ENCODE data around the gene MLXIP.

MLXIP gene

GRCh38 chr12:122045262-122045661 is 33.3 kb upstream of the MLXIP start:
- DNase-seq (ENCODE audit: low spot score): no peak

DNA sequence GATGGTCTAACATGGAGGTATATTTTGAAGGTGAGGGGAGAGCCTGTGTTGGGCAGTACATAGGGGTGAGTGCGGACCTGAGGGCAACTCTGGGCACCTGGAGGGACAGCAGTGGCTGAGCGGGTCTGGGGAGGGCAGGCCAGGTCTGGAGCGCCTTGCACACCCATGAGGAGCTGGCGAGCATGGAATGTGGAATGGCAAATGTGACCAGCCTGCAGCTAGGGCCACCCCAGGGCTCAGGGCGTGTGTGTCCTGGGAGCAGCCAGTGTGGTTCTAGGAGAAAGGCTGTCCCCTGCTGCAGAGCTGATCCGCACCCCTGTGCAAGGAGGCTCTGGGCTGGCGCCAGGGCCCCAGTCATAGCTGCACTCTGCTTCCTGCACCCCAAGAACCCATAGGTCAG is 32.4 kb upstream of the MLXIP start:
- no peak for TF ChIP-seq CTCF (IDR thresholded peaks at IDR 0.05; ENCODE audit: extremely low read depth, insufficient read depth, missing control alignments)
- in situ Hi-C loops (cut with MboI; ENCODE audit: low pct_unique_long_range_greater_than_20kb, low sequenced_read_pairs, unreplicated experiment): no loop called here
- no peak for DNase-seq (ENCODE audit: low spot score)

More at GRCh38 chr12:122045262-122045661, 33.3 kb upstream of the MLXIP start:
- in situ Hi-C loops (cut with MboI; ENCODE audit: low pct_unique_long_range_greater_than_20kb, low sequenced_read_pairs, unreplicated experiment): no loop called here
- TF ChIP-seq CTCF (IDR thresholded peaks at IDR 0.05; ENCODE audit: extremely low read depth, insufficient read depth, missing control alignments): no peak

DNA sequence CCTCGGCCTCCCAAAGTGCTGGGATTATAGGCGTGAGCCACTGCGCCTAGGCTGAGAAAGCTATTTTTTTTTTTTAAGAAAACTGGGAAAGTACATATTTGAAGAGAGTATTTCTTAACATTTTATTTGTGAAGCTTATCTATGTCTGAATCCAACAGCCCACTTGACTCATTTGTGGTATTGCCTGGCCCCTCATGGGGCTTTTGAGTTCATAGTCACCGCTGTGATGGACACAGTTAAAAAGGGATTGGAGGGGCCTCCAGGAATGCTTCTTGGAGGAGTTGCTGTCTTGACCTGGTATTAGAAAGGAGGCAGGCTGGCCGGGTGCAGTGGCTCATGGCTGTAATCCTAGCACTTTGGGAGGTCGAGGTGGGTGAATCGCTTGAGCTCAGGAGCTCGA is 30.4 kb upstream of the MLXIP start:
- no peak for TF ChIP-seq CTCF (IDR thresholded peaks at IDR 0.05; ENCODE audit: extremely low read depth, insufficient read depth, missing control alignments)
- in situ Hi-C loops (cut with MboI; ENCODE audit: low pct_unique_long_range_greater_than_20kb, low sequenced_read_pairs, unreplicated experiment): no loop called here
- DNase-seq (ENCODE audit: low spot score): no peak

DNA sequence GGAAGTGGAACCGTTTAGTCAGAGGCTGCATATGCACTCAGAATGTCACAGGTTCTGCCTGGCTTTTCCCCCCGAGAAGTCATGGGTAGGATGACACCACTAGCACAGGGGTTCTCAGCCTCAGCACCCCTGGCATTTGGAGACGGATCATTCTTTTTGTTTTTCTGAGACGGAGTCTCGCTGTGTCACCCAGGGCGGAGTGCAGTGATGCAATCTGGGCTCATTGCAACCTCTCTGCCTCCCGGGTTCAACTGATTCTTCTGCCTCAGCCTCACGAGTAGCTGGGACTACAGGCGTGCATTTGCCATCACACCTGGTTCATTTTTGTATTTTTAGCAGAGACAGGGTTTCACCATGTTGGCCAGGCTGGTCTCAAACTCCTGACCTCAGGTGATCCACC is 28.7 kb upstream of the MLXIP start:
- no peak for DNase-seq (ENCODE audit: low spot score)
- TF ChIP-seq CTCF (IDR thresholded peaks at IDR 0.05; ENCODE audit: extremely low read depth, insufficient read depth, missing control alignments): no peak
- in situ Hi-C loops (cut with MboI; ENCODE audit: low pct_unique_long_range_greater_than_20kb, low sequenced_read_pairs, unreplicated experiment): loop anchor here (5.0 to 10.0 kb wide), 2 partner anchors 72 to 135 kb away; partner anchors contain the start of gene LRRC43

DNA sequence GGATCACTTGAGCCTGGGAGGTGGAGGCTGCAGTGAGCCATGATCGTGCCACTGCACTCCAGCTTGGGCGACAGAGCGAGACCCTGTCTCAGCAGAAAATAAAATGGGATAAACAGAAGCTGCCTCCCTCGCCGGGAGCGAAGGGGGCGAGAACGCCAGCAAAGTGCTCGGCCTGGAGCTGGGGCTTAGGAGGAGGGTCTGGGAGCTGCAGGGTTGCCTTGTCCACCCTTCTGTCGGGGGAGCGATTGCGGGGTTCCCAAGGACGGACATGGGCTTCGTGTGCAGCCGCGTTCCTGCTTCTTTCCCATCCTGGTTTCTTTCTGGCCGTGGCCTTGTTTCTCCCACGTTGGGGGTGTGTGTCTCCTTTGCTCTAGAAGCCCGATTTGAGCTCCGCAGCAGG is 27.9 kb upstream of the MLXIP start:
- DNase-seq (ENCODE audit: low spot score): no peak
- in situ Hi-C loops (cut with MboI; ENCODE audit: low pct_unique_long_range_greater_than_20kb, low sequenced_read_pairs, unreplicated experiment): loop anchor here (5.0 to 10.0 kb wide), 2 partner anchors 72 to 134 kb away; partner anchors contain the start of gene LRRC43
- no peak for TF ChIP-seq CTCF (IDR thresholded peaks at IDR 0.05; ENCODE audit: extremely low read depth, insufficient read depth, missing control alignments)

GRCh38 chr12:122051231-122051876 is 27.2 kb upstream of the MLXIP start:
- DNase-seq (ENCODE audit: low spot score): no peak
- no peak for TF ChIP-seq CTCF (IDR thresholded peaks at IDR 0.05; ENCODE audit: extremely low read depth, insufficient read depth, missing control alignments)
- in situ Hi-C loops (cut with MboI; ENCODE audit: low pct_unique_long_range_greater_than_20kb, low sequenced_read_pairs, unreplicated experiment): loop anchor here (5.0 to 10.0 kb wide), 2 partner anchors 71 to 133 kb away; partner anchors contain the start of gene LRRC43

Data from GM13977 (cell line).